A549 (cell line): ENCODE measurements around the gene ACRBP. TPM values are rescaled to one million over a fixed set of nuclear protein-coding genes. Genes with fewer than 3 reads are reported as not detected.

Experiments used
- ATAC-seq, 2 experiments: fragments of 200-7000 bp in 1 of 2; fragments of >200 bp in 1 of 2; cut with Nextera tagmentation in 1 of 2; cut with Tn5 transposase in 1 of 2; 3 replicates each; pipeline versions ENCODE4 v1.8.0 to v1.9.1; 2018 to 2020; ENCODE audit warnings: mild to moderate bottlenecking in 1 of 2, moderate library complexity in 1 of 2
- CTCF ChIA-PET: fragments of 300-600 bp; sonication (Branson Sonifier 250); formaldehyde crosslinking; extraction: SDS; loops from one replicate; lab custom pipeline; 2021; ENCODE audit warnings: antibody characterized with exemption, inconsistent platforms; lab: Yijun Ruan, JAX
- POLR2A ChIA-PET: fragments of 350-600 bp; formaldehyde crosslinking; extraction: SDS; loops from one replicate; lab custom pipeline; 2021; ENCODE audit warnings: antibody characterized with exemption, inconsistent platforms; lab: Yijun Ruan, JAX
- DNase-seq, 2 experiments: peaks; one replicate each; pipeline versions ENCODE4 v3.0.0 to v3.0.0-alpha.2; 2011 to 2016; ENCODE audit warnings: low read depth in 1 of 2, low spot score in 1 of 2
- FAIRE-seq: peaks from 2 replicates; lab custom pipeline; 2011; peaks lifted over from hg19 to GRCh38; lab: Jason Lieb, UNC
- H3K27ac ChIP-seq, 2 experiments: fragments of >200 bp; sonication (Bioruptor Twin); formaldehyde crosslinking; 3 replicates each; pipeline ENCODE4 v1.5.1; 2016 to 2017
- H3K4me1 ChIP-seq: fragments of >200 bp; sonication (Bioruptor Twin); formaldehyde crosslinking; 3 replicates; pipeline ENCODE4 v1.6.1; 2016
- H3K4me2 ChIP-seq: fragments of >200 bp; sonication (Bioruptor Twin); formaldehyde crosslinking; 3 replicates; pipeline ENCODE4 v1.6.1; 2016
- H3K4me3 ChIP-seq: fragments of >200 bp; sonication (Bioruptor Twin); formaldehyde crosslinking; 3 replicates; pipeline ENCODE4 v1.5.1; 2016
- H3K9me3 ChIP-seq: fragments of >200 bp; sonication (Bioruptor Twin); formaldehyde crosslinking; 3 replicates; pipeline ENCODE4 v1.6.1; 2016
- CBX2 ChIP-seq: fragments of 200-600 bp; sonication (generic); IDR thresholded peaks from 2 replicates; pipeline ENCODE4 v1.6.1; 2016; ENCODE audit warnings: low read depth, mild to moderate bottlenecking, borderline replicate concordance
- ESRRA ChIP-seq: fragments of 150-350 bp; IDR thresholded peaks from 2 replicates; pipeline ENCODE4 v1.6.1; 2014; ENCODE audit warnings: mild to moderate bottlenecking, low read length, borderline replicate concordance
- FOSB ChIP-seq: fragments of 250-450 bp; sonication (Bioruptor Pico); IDR thresholded peaks from 2 replicates; pipeline ENCODE4 v1.5.0; 2020; ENCODE audit warnings: mild to moderate bottlenecking, moderate library complexity
- FOSL2 ChIP-seq, 2 experiments: fragments of 450-650 bp in 1 of 2; fragments of >200 bp in 1 of 2; sonication (Bioruptor Twin) in 1 of 2; formaldehyde crosslinking; IDR thresholded peaks; 2 replicates each; pipeline versions ENCODE4 v1.5.0 to v1.6.1; 2016 to 2020; ENCODE audit warnings: mild to moderate bottlenecking in 1 of 2, moderate library complexity in 1 of 2
- FOXS1 ChIP-seq: fragments of 250-450 bp; sonication (Bioruptor Pico); IDR thresholded peaks from 2 replicates; pipeline ENCODE4 v1.5.0; 2020; ENCODE audit warnings: mild to moderate bottlenecking, moderate library complexity
- JUNB ChIP-seq: fragments of >200 bp; sonication (Bioruptor Twin); formaldehyde crosslinking; IDR thresholded peaks from 2 replicates; pipeline ENCODE4 v1.6.1; 2016
- MYC ChIP-seq: IDR thresholded peaks from 2 replicates; pipeline ENCODE4 v1.6.1; 2012; ENCODE audit warnings: mild to moderate bottlenecking, inconsistent platforms, low read length, improper control_type of control experiment, borderline replicate concordance
- POLR2A ChIP-seq: IDR thresholded peaks from 2 replicates; pipeline ENCODE4 v1.6.1; 2012; ENCODE audit warnings: mild to moderate bottlenecking, low read length
- POLR2AphosphoS2 ChIP-seq: conservative IDR thresholded peaks from 2 replicates; pipeline ENCODE4 v1.6.1; 2012; ENCODE audit warnings: low read length, improper control_type of control experiment, inconsistent platforms
- RAD21 ChIP-seq, 2 experiments: fragments of >200 bp in 1 of 2; sonication (Bioruptor Twin) in 1 of 2; formaldehyde crosslinking in 1 of 2; IDR thresholded peaks in 1 of 2; conservative IDR thresholded peaks in 1 of 2; 2 replicates in 1 of 2; 3 replicates in 1 of 2; pipeline ENCODE4 v1.6.1; 2012 to 2018; ENCODE audit warnings: inconsistent platforms in 1 of 2
- RARB ChIP-seq: fragments of 250-450 bp; sonication (Bioruptor Pico); IDR thresholded peaks from 2 replicates; pipeline ENCODE4 v1.8.0; 2021; ENCODE audit warnings: mild to moderate bottlenecking, moderate library complexity
- RCOR1 ChIP-seq: fragments of 150-350 bp; IDR thresholded peaks from 2 replicates; pipeline ENCODE4 v1.6.1; 2014; ENCODE audit warnings: antibody characterized with exemption, low read length, low read depth
- RFX5 ChIP-seq: fragments of 450-650 bp; IDR thresholded peaks from 2 replicates; pipeline ENCODE4 v1.7.1; 2014; ENCODE audit warnings: antibody characterized with exemption, mild to moderate bottlenecking, moderate library complexity
- SREBF2 ChIP-seq: fragments of 450-650 bp; IDR thresholded peaks from 2 replicates; pipeline ENCODE4 v1.6.1; 2014; ENCODE audit warnings: mild to moderate bottlenecking, moderate library complexity
- TFCP2L1 ChIP-seq: fragments of 250-450 bp; sonication (Bioruptor Pico); IDR thresholded peaks from 2 replicates; pipeline ENCODE4 v1.5.0; 2021; ENCODE audit warnings: mild to moderate bottlenecking
- TP53 ChIP-seq: fragments of 250-450 bp; sonication (Bioruptor Pico); IDR thresholded peaks from 2 replicates; pipeline ENCODE4 v1.5.0; 2021; ENCODE audit warnings: mild to moderate bottlenecking, moderate library complexity
- ZFP36 ChIP-seq: fragments of 450-650 bp; IDR thresholded peaks from 2 replicates; pipeline ENCODE4 v1.6.1; 2014; ENCODE audit warnings: borderline replicate concordance; ENCODE audit not compliant: partially characterized antibody
- ZNF302 ChIP-seq: fragments of 250-450 bp; sonication (Bioruptor Pico); IDR thresholded peaks from 2 replicates; pipeline ENCODE4 v1.9.0; 2021; ENCODE audit warnings: inconsistent platforms, mild to moderate bottlenecking, moderate library complexity
- ZSCAN20 ChIP-seq: fragments of 250-450 bp; sonication (Bioruptor Pico); IDR thresholded peaks from 2 replicates; pipeline ENCODE4 v1.8.0; 2022; ENCODE audit warnings: mild to moderate bottlenecking, moderate library complexity
- WGBS: methylation state at CpG from one replicate; pipeline ENCODE4 v1.1.6; 2017; ENCODE audit errors: missing lambda C conversion rate; 5-methylcytosine and 5-hydroxymethylcytosine counted together
- polyA plus RNA-seq, 4 experiments: library from polyadenylated mRNA; depleted of rRNA in 3 of 4; stranded (reverse); fragments of >200 nt; fragmentation: RNase III in 1 of 4; extraction: RNeasy Plus Mini Kit Qiagen cat#74134 plus additional on column Dnase treatment in 1 of 4; gene quantifications; 2 replicates in 3 of 4; 3 replicates in 1 of 4; pipeline ENCODE4 v1.2.3, GENCODE V29; 2011 to 2017
- TF ChIP-seq, protein P1 (sequence below): fragments of >200 bp; sonication (Bioruptor Twin); formaldehyde crosslinking; IDR thresholded peaks from 2 replicates; pipeline ENCODE4 v1.6.1; 2016
- TF ChIP-seq, protein P2 (sequence below): IDR thresholded peaks from 2 replicates; pipeline ENCODE4 v1.6.1; 2012
- TF ChIP-seq, protein P3 (sequence below): IDR thresholded peaks from 2 replicates; pipeline ENCODE4 v1.6.1; 2012
- TF ChIP-seq, protein P4 (sequence below): IDR thresholded peaks from 2 replicates; pipeline ENCODE4 v1.6.1; 2012; ENCODE audit warnings: low read depth, borderline replicate concordance
- TF ChIP-seq, protein P5 (sequence below): fragments of 250-450 bp; sonication (Bioruptor Pico); IDR thresholded peaks from 2 replicates; pipeline ENCODE4 v1.5.0; 2020; ENCODE audit warnings: low read depth, mild to moderate bottlenecking, moderate library complexity
- TF ChIP-seq, protein P6 (sequence below): fragments of >200 bp; sonication (Bioruptor Twin); formaldehyde crosslinking; IDR thresholded peaks from 3 replicates; pipeline ENCODE4 v1.5.1; 2016

The ACRBP gene
- polyA plus RNA-seq, 2 of the 4 experiments (the other 2 are of a cell fraction) = 0.34 to 0.70 TPM

DNA sequence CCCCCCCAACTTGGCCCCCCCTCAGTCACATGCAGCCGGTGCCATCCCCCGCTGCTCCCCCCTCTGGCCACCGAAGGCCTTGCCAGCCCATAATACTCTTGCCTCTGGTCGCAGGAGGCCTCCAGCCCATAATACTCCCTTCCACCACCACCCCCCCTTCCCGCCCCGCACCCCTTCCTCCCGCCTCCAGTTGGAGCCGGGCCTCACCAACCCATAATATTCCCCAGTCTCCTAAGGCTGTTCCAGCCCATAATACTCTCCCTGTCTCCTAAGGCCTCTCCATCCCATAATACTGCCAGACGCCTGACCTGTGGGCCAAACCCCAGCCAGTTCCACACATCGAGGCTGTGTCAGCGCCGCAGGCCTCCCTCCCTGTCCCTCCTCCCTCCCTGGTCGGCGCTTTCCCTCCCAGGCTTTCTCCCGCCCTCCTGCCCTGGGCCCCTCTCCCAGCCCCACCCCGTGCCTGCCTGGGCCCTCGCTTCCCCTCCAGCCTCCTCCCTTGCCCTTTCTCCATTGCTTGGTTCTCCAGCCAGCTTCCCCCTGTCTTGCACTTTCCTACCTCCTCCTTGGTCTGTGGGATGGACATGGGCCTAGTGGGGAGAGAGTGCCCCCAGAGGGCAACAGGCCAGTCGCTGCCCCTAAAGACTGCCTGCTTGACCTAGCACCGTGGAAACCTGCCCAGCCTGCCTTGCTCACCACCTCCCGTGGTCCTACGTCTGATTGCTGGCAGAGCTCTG lies 33.3 kb downstream of the ACRBP start (continued):
- TF ChIP-seq FOSB (no peak), ZFP36 (no peak), SREBF2 (no peak), RCOR1 (no peak), TP53 (CRISPR knock-in tag) (peak; percentile 16; the same call in 1 of the 2 replicates), CBX2 (no peak), FOSL2 (IDR thresholded peaks at IDR 0.05) (no peak), FOSL2 (CRISPR knock-in tag; IDR thresholded peaks at IDR 0.05) (no peak), POLR2AphosphoS2 (no peak)
- TF ChIP-seq, protein P1, sequence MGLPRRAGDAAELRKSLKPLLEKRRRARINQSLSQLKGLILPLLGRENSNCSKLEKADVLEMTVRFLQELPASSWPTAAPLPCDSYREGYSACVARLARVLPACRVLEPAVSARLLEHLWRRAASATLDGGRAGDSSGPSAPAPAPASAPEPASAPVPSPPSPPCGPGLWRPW = no peak
- TF ChIP-seq, protein P2, sequence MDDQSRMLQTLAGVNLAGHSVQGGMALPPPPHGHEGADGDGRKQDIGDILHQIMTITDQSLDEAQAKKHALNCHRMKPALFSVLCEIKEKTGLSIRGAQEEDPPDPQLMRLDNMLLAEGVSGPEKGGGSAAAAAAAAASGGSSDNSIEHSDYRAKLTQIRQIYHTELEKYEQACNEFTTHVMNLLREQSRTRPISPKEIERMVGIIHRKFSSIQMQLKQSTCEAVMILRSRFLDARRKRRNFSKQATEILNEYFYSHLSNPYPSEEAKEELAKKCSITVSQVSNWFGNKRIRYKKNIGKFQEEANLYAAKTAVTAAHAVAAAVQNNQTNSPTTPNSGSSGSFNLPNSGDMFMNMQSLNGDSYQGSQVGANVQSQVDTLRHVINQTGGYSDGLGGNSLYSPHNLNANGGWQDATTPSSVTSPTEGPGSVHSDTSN = no peak
- TF ChIP-seq, all 56 proteins: peak for 5

DNA sequence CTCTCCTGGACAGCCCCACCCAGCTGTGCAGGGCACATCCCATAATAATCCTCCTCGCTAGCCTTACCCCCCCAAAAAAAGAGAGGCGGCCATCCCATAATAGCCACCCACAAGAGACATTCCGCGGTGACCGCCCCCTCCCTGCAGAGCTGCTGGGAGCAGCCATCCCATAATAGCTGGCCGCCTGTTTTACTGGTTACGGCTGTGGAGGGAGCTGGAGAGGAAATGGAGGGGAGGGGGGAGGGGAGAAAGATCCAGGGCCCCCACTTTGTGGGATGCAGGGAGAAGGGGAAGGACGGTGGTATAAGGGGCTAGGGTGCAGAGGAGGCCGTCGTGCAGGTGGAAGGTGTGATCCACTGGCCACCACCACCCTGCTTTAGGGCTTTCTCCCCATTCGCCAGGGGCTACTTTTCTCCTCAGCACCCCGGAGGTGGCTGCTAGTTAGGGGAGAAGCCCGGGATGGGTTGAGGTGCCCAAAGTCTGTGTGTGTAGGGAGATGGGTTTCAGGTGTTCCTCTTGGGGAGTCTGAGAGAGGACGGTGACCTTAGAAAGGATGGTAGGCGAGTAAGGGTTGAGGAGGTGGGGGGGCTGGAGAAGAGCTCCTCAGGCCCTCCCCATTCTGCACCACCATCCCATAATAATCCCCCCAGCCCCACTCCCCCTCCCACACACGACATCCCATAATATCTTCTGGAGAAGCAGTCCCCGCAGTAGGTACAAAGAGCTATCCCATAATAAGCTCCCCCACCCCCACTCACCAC lies 34.0 kb downstream of the ACRBP start:
- TF ChIP-seq FOXS1 (CRISPR knock-in tag) (no peak), RAD21 (conservative IDR thresholded peaks at IDR 0.05 in 1 of 2, IDR thresholded peaks at IDR 0.05 in 1 of 2) (no peak), RFX5 (no peak), JUNB (no peak), POLR2AphosphoS2 (no peak), ZSCAN20 (CRISPR knock-in tag) (no peak), TFCP2L1 (CRISPR knock-in tag) (no peak)
- TF ChIP-seq, protein P3, sequence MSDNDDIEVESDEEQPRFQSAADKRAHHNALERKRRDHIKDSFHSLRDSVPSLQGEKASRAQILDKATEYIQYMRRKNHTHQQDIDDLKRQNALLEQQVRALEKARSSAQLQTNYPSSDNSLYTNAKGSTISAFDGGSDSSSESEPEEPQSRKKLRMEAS = no peak
- TF ChIP-seq, protein P4, sequence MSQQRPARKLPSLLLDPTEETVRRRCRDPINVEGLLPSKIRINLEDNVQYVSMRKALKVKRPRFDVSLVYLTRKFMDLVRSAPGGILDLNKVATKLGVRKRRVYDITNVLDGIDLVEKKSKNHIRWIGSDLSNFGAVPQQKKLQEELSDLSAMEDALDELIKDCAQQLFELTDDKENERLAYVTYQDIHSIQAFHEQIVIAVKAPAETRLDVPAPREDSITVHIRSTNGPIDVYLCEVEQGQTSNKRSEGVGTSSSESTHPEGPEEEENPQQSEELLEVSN = no peak
- TF ChIP-seq, protein P5, sequence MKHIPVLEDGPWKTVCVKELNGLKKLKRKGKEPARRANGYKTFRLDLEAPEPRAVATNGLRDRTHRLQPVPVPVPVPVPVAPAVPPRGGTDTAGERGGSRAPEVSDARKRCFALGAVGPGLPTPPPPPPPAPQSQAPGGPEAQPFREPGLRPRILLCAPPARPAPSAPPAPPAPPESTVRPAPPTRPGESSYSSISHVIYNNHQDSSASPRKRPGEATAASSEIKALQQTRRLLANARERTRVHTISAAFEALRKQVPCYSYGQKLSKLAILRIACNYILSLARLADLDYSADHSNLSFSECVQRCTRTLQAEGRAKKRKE (CRISPR knock-in tag) = no peak
- ChIA-PET CTCF (interaction anchor here (0.6 to 2.5 kb wide), 13 partner anchors 31 to 213 kb away, joined by 3 to 8 read pairs (median 5); partner anchors contain the start of gene MLF2), POLR2A (interaction anchor here (0.7 to 1.2 kb wide), 2 partner anchors 76 to 139 kb away, joined by 3 to 7 read pairs; partner anchors contain the start of gene ZNF384)
- H3K9me3 ChIP-seq = no peaks in the 10 kb centered on the region
- no peak for FAIRE-seq
- WGBS = 70% methylated on average over 16 of the region's 17 CpGs
- H3K4me2 ChIP-seq = peak overlapping the region; percentile 64
- DNase-seq = no peak
- H3K27ac ChIP-seq = peak overlapping the region; percentile 54 to 84
- ATAC-seq = no peak
- peaks cover 23% of the 10 kb centered on the region for H3K4me1 ChIP-seq
- no peak overlapping the region for H3K4me3 ChIP-seq

DNA sequence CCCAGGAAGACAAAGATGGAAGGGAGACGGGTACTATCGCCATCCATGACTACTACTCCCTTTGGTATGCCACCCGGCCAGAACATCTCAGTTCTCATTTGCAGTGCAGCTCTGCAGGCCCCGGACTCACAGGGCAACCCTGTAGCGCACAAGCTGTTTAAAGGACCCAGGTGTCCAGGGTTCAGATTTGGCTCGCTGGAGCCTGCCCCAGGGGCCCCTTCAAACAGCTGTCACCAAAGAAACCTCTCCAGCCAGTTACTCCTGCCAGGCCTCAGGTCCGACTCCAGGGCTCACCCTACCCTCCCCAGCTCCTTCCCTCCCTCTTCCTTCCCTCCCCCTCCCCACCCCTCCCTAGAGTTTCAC lies 34.6 kb downstream of the ACRBP start:
- TF ChIP-seq FOSL2 (IDR thresholded peaks at IDR 0.05) = no peak
- no peak for TF ChIP-seq FOSL2 (CRISPR knock-in tag; IDR thresholded peaks at IDR 0.05)
- no peak for TF ChIP-seq RCOR1
- TF ChIP-seq FOXS1 (CRISPR knock-in tag) = no peak
- no peak for TF ChIP-seq ESRRA
- TF ChIP-seq ZNF302 (CRISPR knock-in tag) = no peak
- TF ChIP-seq POLR2AphosphoS2 = no peak
- TF ChIP-seq POLR2A = no peak
- TF ChIP-seq MYC = no peak
- TF ChIP-seq, protein P6, sequence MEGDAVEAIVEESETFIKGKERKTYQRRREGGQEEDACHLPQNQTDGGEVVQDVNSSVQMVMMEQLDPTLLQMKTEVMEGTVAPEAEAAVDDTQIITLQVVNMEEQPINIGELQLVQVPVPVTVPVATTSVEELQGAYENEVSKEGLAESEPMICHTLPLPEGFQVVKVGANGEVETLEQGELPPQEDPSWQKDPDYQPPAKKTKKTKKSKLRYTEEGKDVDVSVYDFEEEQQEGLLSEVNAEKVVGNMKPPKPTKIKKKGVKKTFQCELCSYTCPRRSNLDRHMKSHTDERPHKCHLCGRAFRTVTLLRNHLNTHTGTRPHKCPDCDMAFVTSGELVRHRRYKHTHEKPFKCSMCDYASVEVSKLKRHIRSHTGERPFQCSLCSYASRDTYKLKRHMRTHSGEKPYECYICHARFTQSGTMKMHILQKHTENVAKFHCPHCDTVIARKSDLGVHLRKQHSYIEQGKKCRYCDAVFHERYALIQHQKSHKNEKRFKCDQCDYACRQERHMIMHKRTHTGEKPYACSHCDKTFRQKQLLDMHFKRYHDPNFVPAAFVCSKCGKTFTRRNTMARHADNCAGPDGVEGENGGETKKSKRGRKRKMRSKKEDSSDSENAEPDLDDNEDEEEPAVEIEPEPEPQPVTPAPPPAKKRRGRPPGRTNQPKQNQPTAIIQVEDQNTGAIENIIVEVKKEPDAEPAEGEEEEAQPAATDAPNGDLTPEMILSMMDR = no peak
- TF ChIP-seq RARB = no peak
- TF ChIP-seq TP53 (CRISPR knock-in tag) = no peak
- H3K27ac ChIP-seq = peak overlapping the region in 1 of 2 experiments; percentile 84; a peak in 4 of 6 replicates
- H3K9me3 ChIP-seq = no peaks in the 10 kb centered on the region
- DNase-seq = no peak
- no peak for FAIRE-seq
- H3K4me2 ChIP-seq = peak overlapping the region; percentile 64; the same call in 2 of the 3 replicates
- no peak overlapping the region for H3K4me3 ChIP-seq
- no peak for ATAC-seq
- H3K4me1 ChIP-seq = peaks cover 29% of the 10 kb centered on the region
- ChIA-PET CTCF (interaction anchor here (0.6 to 1.3 kb wide), 4 partner anchors 60 to 213 kb away, joined by 3 to 5 read pairs (median 4); no protein-coding TSS in a partner anchor), POLR2A (no interaction called here)
- WGBS = 84% methylated on average over 7 of the region's 7 CpGs
